CD14-positive monocyte (primary cell): Measurements from ENCODE around the gene OARD1. TPM values are rescaled to one million over a fixed set of nuclear protein-coding genes. Genes with fewer than 3 reads are reported as not detected.

ENCODE experiments used
- DNase-seq, 3 donors: peaks; one replicate each; pipeline ENCODE4 v3.0.0-alpha.2; 2011 to 2022
- H2AFZ ChIP-seq: 2 replicates; pipeline ENCODE4 v1.6.0; 2012; ENCODE audit warnings: mild to moderate bottlenecking, low read depth, low read length, inconsistent platforms; ENCODE audit not compliant: insufficient read depth, poor library complexity, severe bottlenecking
- H3K27ac ChIP-seq, 2 donors: 1 replicate in 1 of 2; 2 replicates in 1 of 2; pipeline ENCODE4 v1.5.1; 2012 to 2013; ENCODE audit warnings: low read length in 2 of 2, control low read depth in 1 of 2, inconsistent platforms in 1 of 2, low read depth in 1 of 2, mild to moderate bottlenecking in 1 of 2
- H3K27me3 ChIP-seq, 2 donors: one replicate each; pipeline versions ENCODE4 v1.6.0 to v1.6.1; 2011 to 2013; ENCODE audit warnings: low read length in 2 of 2; ENCODE audit not compliant: control insufficient read depth in 2 of 2, insufficient read depth in 2 of 2
- H3K36me3 ChIP-seq, 2 donors: replicated peaks in 1 of 2; 1 replicate in 1 of 2; 2 replicates in 1 of 2; pipeline versions ENCODE4 v1.5.1 to v1.6.1; 2012 to 2013; ENCODE audit warnings: low read length in 2 of 2, control low read depth in 1 of 2, inconsistent platforms in 1 of 2, mild to moderate bottlenecking in 1 of 2; ENCODE audit not compliant: insufficient read depth in 2 of 2, control insufficient read depth in 1 of 2
- H3K4me1 ChIP-seq, 2 donors: 1 replicate in 1 of 2; 2 replicates in 1 of 2; pipeline versions ENCODE4 v1.5.1 to v1.6.1; 2012 to 2013; ENCODE audit warnings: low read length in 2 of 2, control low read depth in 1 of 2, inconsistent platforms in 1 of 2, mild to moderate bottlenecking in 1 of 2, moderate library complexity in 1 of 2; ENCODE audit not compliant: insufficient read depth in 2 of 2, control insufficient read depth in 1 of 2
- H3K4me2 ChIP-seq: replicated peaks from 2 replicates; pipeline ENCODE3; 2012; ENCODE audit warnings: low read length, moderate library complexity, mild to moderate bottlenecking; ENCODE audit not compliant: poor library complexity, severe bottlenecking; ENCODE audit errors: extremely low read depth
- H3K4me3 ChIP-seq, 3 experiments: fragments of 200-600 bp in 1 of 3; sonication (generic) in 1 of 3; replicated peaks in 1 of 3; 1 replicate in 2 of 3; 2 replicates in 1 of 3; pipeline ENCODE4 v1.5.1; 2011 to 2013; ENCODE audit warnings: low read length in 3 of 3, mild to moderate bottlenecking in 3 of 3, control low read depth in 2 of 3, low read depth in 2 of 3, inconsistent platforms in 1 of 3, moderate library complexity in 1 of 3
- H3K79me2 ChIP-seq: 2 replicates; pipeline ENCODE4 v1.6.0; 2012; ENCODE audit warnings: mild to moderate bottlenecking, control low read depth, inconsistent platforms, low read length, moderate library complexity; ENCODE audit not compliant: insufficient read depth
- H3K9ac ChIP-seq: 2 replicates; pipeline ENCODE4 v1.6.0; 2017; ENCODE audit warnings: low read length, mild to moderate bottlenecking; ENCODE audit not compliant: insufficient read depth, poor library complexity, severe bottlenecking
- H3K9me3 ChIP-seq, 2 donors: replicated peaks in 1 of 2; 1 replicate in 1 of 2; 2 replicates in 1 of 2; pipeline versions ENCODE4 v1.5.1 to v1.6.1; 2012 to 2013; ENCODE audit warnings: low read length in 2 of 2, control low read depth in 1 of 2; ENCODE audit not compliant: control insufficient read depth in 1 of 2, insufficient read depth in 1 of 2
- H4K20me1 ChIP-seq: 2 replicates; pipeline ENCODE4 v1.6.0; 2012; ENCODE audit warnings: mild to moderate bottlenecking, low read length, control low read depth, moderate library complexity; ENCODE audit not compliant: insufficient read depth
- H3K27ac Mint-ChIP-seq, 7 donors: one replicate each; pipeline ENCODE4 v1.8.0; 2020; ENCODE audit warnings: mild to moderate bottlenecking in 7 of 7, mixed read lengths in 7 of 7, moderate library complexity in 6 of 7, inconsistent platforms in 2 of 7
- H3K27me3 Mint-ChIP-seq, 3 donors: one replicate each; pipeline ENCODE4 v1.8.0; 2021 to 2022; ENCODE audit warnings: low read depth in 3 of 3, mild to moderate bottlenecking in 3 of 3, mixed read lengths in 3 of 3, moderate library complexity in 3 of 3, inconsistent platforms in 1 of 3
- H3K36me3 Mint-ChIP-seq, 2 donors: one replicate each; pipeline ENCODE4 v1.8.0; 2020; ENCODE audit warnings: mixed read lengths in 2 of 2, inconsistent platforms in 1 of 2, mild to moderate bottlenecking in 1 of 2
- H3K4me1 Mint-ChIP-seq: one replicate; pipeline ENCODE4 v1.8.0; 2020; ENCODE audit warnings: mild to moderate bottlenecking, mixed read lengths
- H3K4me3 Mint-ChIP-seq, 2 donors: one replicate each; pipeline ENCODE4 v1.8.0; 2020; ENCODE audit warnings: mild to moderate bottlenecking in 2 of 2, mixed read lengths in 2 of 2, moderate library complexity in 1 of 2
- H3K9me3 Mint-ChIP-seq, 7 donors: one replicate each; pipeline ENCODE4 v1.8.0; 2020 to 2022; ENCODE audit warnings: mixed read lengths in 7 of 7, mild to moderate bottlenecking in 6 of 7, moderate library complexity in 6 of 7, inconsistent platforms in 2 of 7
- CTCF ChIP-seq: fragments of 200-600 bp; IDR thresholded peaks from one replicate; pipeline ENCODE4 v1.8.0; 2022; ENCODE audit warnings: antibody characterized with exemption, mild to moderate bottlenecking
- WGBS: methylation state at CpG from one replicate; pipeline ENCODE4 v1.1.5; 2013; ENCODE audit warnings: missing lambda C conversion rate; ENCODE audit not compliant: insufficient coverage; 5-methylcytosine and 5-hydroxymethylcytosine counted together
- intact Hi-C, 2 donors: fragments of 100-400 bp; cut with micrococcal nuclease; formaldehyde crosslinking; loops; one replicate each; pipeline versions ENCODE4 v1.15.0 to v1.15.1; 2023
- polyA plus RNA-seq, 3 donors: library from polyadenylated mRNA; depleted of rRNA in 1 of 3; unstranded in 2 of 3; stranded (reverse) in 1 of 3; fragments of 300-500 nt in 2 of 3; fragments of >200 nt in 1 of 3; fragmentation: Illumina TruSeq in 2 of 3; gene quantifications; 1 replicate in 2 of 3; 2 replicates in 1 of 3; pipeline ENCODE4 v1.2.3, GENCODE V29; 2012 to 2021

The OARD1 gene
- polyA plus RNA-seq, 3 donors: 6.5 to 23.6 (median 16.8) TPM

GRCh38 chr6:41039060-41039998 is 32.8 kb downstream of the OARD1 start, which contains the start of gene UNC5CL:
Gene UNC5CL, minus strand, starts transcription at chr6:41039221. Its CDS starts 4,147 bp downstream, at chr6:41035074.
- peak in 2 of 3 donors; percentile 12 to 14 for DNase-seq
- 75% methylated on average over 8 of the region's 10 CpGs for WGBS
- no peaks in the 10 kb centered on the region for H3K36me3 Mint-ChIP-seq
- intact Hi-C loops: no loop called here
- Histone ChIP-seq H3K27ac (no peak within 1 kb of the TSS), H3K4me1 (no peaks in the 10 kb centered on the region), H2AFZ (no peak within 1 kb of the TSS), H3K36me3 (no peaks in the 10 kb centered on the region), H3K9ac (no peak within 1 kb of the TSS), H3K27me3 (no peaks in the 10 kb centered on the region), H3K9me3 (no peaks in the 10 kb centered on the region), H3K4me3 (no peak within 1 kb of the TSS), H3K79me2 (no peaks in the 10 kb centered on the region), H4K20me1 (no peaks in the 10 kb centered on the region), H3K4me2 (no peak within 1 kb of the TSS)
- no peak within 1 kb of the TSS for H3K4me3 Mint-ChIP-seq
- peak; percentile 81 for TF ChIP-seq CTCF
- H3K27ac Mint-ChIP-seq: no peak within 1 kb of the TSS
- H3K4me1 Mint-ChIP-seq: peaks cover 8% of the 10 kb centered on the region
- H3K27me3 Mint-ChIP-seq: peaks cover 0 to 6% (median 0%) of the 10 kb centered on the region in 3 donors
- H3K9me3 Mint-ChIP-seq: no peaks in the 10 kb centered on the region

- H3K9me3 ChIP-seq: no peaks in the 10 kb centered on the region
- H3K4me3 Mint-ChIP-seq: no peak overlapping the region
- H3K27me3 Mint-ChIP-seq: peaks cover 0 to 6% (median 0%) of the 10 kb centered on the region in 3 donors
- H2AFZ ChIP-seq: no peak overlapping the region
- no peaks in the 10 kb centered on the region for H3K4me1 ChIP-seq
- H3K9ac ChIP-seq: no peak overlapping the region
- H4K20me1 ChIP-seq: no peaks in the 10 kb centered on the region
- H3K27ac ChIP-seq: no peak overlapping the region
- TF ChIP-seq CTCF: no peak
- no peaks in the 10 kb centered on the region for H3K27me3 ChIP-seq
- H3K79me2 ChIP-seq: no peaks in the 10 kb centered on the region
- H3K9me3 Mint-ChIP-seq: no peaks in the 10 kb centered on the region
- no peak overlapping the region for H3K27ac Mint-ChIP-seq
- intact Hi-C loops: no loop called here
- no peaks in the 10 kb centered on the region for H3K36me3 Mint-ChIP-seq
- H3K4me2 ChIP-seq: no peak overlapping the region
- no peak overlapping the region for H3K4me3 ChIP-seq
- peaks cover 8% of the 10 kb centered on the region for H3K4me1 Mint-ChIP-seq
- H3K36me3 ChIP-seq: no peaks in the 10 kb centered on the region
- DNase-seq: no peak
- 100% methylated on average over 2 of the region's 3 CpGs for WGBS
Observed at GRCh38 chr6:41038205-41038604, 34.0 kb downstream of the OARD1 start.
